B cell (primary cell): ENCODE measurements around the gene TRPC4AP. TPM values are rescaled to one million over a fixed set of nuclear protein-coding genes. Genes with fewer than 3 reads are reported as not detected.

Experiments
- ATAC-seq: fragments of 200-7000 bp; cut with Tn5 transposase; one replicate; pipeline ENCODE4 v1.10.0; 2021; ENCODE audit warnings: low read depth, mild to moderate bottlenecking, moderate number of reproducible peaks, moderate library complexity
- CTCF ChIA-PET: fragments of 350-600 bp; sonication (Branson Sonifier 250); formaldehyde crosslinking; loops from one replicate; lab custom pipeline; 2021; ENCODE audit warnings: antibody characterized with exemption, inconsistent platforms; lab: Charles Lee
- POLR2A ChIA-PET: fragments of 350-600 bp; sonication (Branson Sonifier 250); formaldehyde crosslinking; loops from one replicate; lab custom pipeline; 2021; ENCODE audit warnings: antibody characterized with exemption; lab: Charles Lee
- DNase-seq: peaks from one replicate; pipeline ENCODE4 v3.0.0; 2013
- H2AFZ ChIP-seq: 2 replicates; pipeline ENCODE4 v1.6.1; 2012; ENCODE audit warnings: mild to moderate bottlenecking, low read depth, low read length; ENCODE audit not compliant: insufficient read depth, poor library complexity, severe bottlenecking
- H3K27ac ChIP-seq, 2 donors: 1 replicate in 1 of 2; 2 replicates in 1 of 2; pipeline ENCODE4 v1.5.1; 2012 to 2013; ENCODE audit warnings: low read length in 2 of 2, mild to moderate bottlenecking in 2 of 2, moderate library complexity in 1 of 2
- H3K27me3 ChIP-seq, 4 experiments: fragments of 200-600 bp in 1 of 4; sonication (generic) in 1 of 4; replicated peaks in 1 of 4; 1 replicate in 2 of 4; 2 replicates in 2 of 4; pipeline versions ENCODE4 v1.6.1 to v1.7.0; 2013 to 2016; ENCODE audit warnings: low read length in 3 of 4, mild to moderate bottlenecking in 2 of 4, mixed read lengths in 1 of 4, moderate library complexity in 1 of 4; ENCODE audit not compliant: insufficient read depth in 4 of 4, control insufficient read depth in 3 of 4; ENCODE audit errors: control extremely low read depth in 1 of 4
- H3K36me3 ChIP-seq, 2 experiments: replicated peaks in 1 of 2; 1 replicate in 1 of 2; 2 replicates in 1 of 2; pipeline versions ENCODE4 v1.6.1 to v1.7.1; 2013; ENCODE audit warnings: low read length in 1 of 2; ENCODE audit not compliant: insufficient read depth in 2 of 2, control insufficient read depth in 1 of 2; ENCODE audit errors: control extremely low read depth in 1 of 2, extremely low read depth in 1 of 2
- H3K4me1 ChIP-seq, 2 donors: fragments of 200-600 bp in 1 of 2; sonication (generic) in 1 of 2; 1 replicate in 1 of 2; 2 replicates in 1 of 2; pipeline versions ENCODE4 v1.5.1 to v1.6.1; 2013 to 2017; ENCODE audit warnings: low read length in 2 of 2; ENCODE audit not compliant: control insufficient read depth in 2 of 2, insufficient read depth in 2 of 2
- H3K4me2 ChIP-seq: replicated peaks from 2 replicates; pipeline ENCODE3; 2012; ENCODE audit warnings: mild to moderate bottlenecking, low read depth, low read length; ENCODE audit not compliant: poor library complexity, severe bottlenecking
- H3K4me3 ChIP-seq, 5 experiments: fragments of 200-600 bp in 1 of 5; sonication (generic) in 1 of 5; 1 replicate in 3 of 5; 2 replicates in 2 of 5; pipeline versions ENCODE4 v1.5.1 to v1.7.0; 2011 to 2016; ENCODE audit warnings: low read length in 4 of 5, mild to moderate bottlenecking in 4 of 5, low read depth in 2 of 5, control low read depth in 1 of 5, moderate library complexity in 1 of 5; ENCODE audit not compliant: insufficient read depth in 1 of 5; ENCODE audit errors: control extremely low read depth in 1 of 5, extremely low read depth in 1 of 5
- H3K79me2 ChIP-seq: fragments of 200-600 bp; sonication (generic); one replicate; pipeline ENCODE4 v1.6.0; 2016; ENCODE audit warnings: low read length; ENCODE audit not compliant: control insufficient read depth, insufficient read depth
- H3K9ac ChIP-seq: fragments of 200-600 bp; sonication (generic); 2 replicates; pipeline ENCODE4 v1.6.1; 2017; ENCODE audit warnings: mild to moderate bottlenecking, low read length, moderate library complexity
- H3K9me3 ChIP-seq, 3 donors: one replicate each; pipeline versions ENCODE4 v1.6.1 to v1.7.1; 2013; ENCODE audit warnings: low read length in 2 of 3; ENCODE audit not compliant: control insufficient read depth in 2 of 3, insufficient read depth in 1 of 3; ENCODE audit errors: control extremely low read depth in 1 of 3
- H4K20me1 ChIP-seq: 2 replicates; pipeline ENCODE4 v1.6.0; 2012; ENCODE audit warnings: mild to moderate bottlenecking, low read length; ENCODE audit not compliant: insufficient read depth, control insufficient read depth, poor library complexity, severe bottlenecking
- H3K27ac Mint-ChIP-seq: one replicate; pipeline ENCODE4 v1.8.0; 2021; ENCODE audit warnings: mixed read lengths
- H3K27me3 Mint-ChIP-seq: one replicate; pipeline ENCODE4 v1.8.0; 2021; ENCODE audit warnings: mixed read lengths
- H3K4me1 Mint-ChIP-seq: one replicate; pipeline ENCODE4 v1.8.0; 2021; ENCODE audit warnings: mixed read lengths
- H3K4me3 Mint-ChIP-seq: one replicate; pipeline ENCODE4 v1.8.0; 2021; ENCODE audit warnings: mixed read lengths
- H3K9me3 Mint-ChIP-seq: one replicate; pipeline ENCODE4 v1.8.0; 2022; ENCODE audit warnings: mixed read lengths; ENCODE audit not compliant: insufficient read depth
- EZH2 ChIP-seq: IDR thresholded peaks from 2 replicates; pipeline ENCODE4 v1.6.1; 2012; ENCODE audit warnings: borderline replicate concordance, low read depth, mild to moderate bottlenecking, moderate library complexity, low read length; ENCODE audit not compliant: insufficient read depth, poor library complexity, severe bottlenecking
- WGBS: methylation state at CpG from one replicate; pipeline ENCODE4 v1.1.5; 2013; ENCODE audit warnings: missing lambda C conversion rate; ENCODE audit not compliant: insufficient coverage; 5-methylcytosine and 5-hydroxymethylcytosine counted together
- intact Hi-C: fragments of 100-400 bp; cut with micrococcal nuclease; formaldehyde crosslinking; loops from one replicate; pipeline ENCODE4 v1.10.0; 2022
- polyA plus RNA-seq: library from polyadenylated mRNA; depleted of rRNA; stranded (reverse); fragments of >200 nt; gene quantifications from 2 replicates; pipeline ENCODE4 v1.2.3, GENCODE V29; 2012
- total RNA-seq, 2 donors: library from RNA; stranded (reverse); fragments of 120-200 nt in 1 of 2; gene quantifications; 1 replicate in 1 of 2; 2 replicates in 1 of 2; pipeline versions ENCODE4 v1.2.3 to v1.2.4, GENCODE V29; 2013 to 2022
- TF ChIP-seq, protein P1 (sequence below): fragments of 200-600 bp; IDR thresholded peaks from one replicate; pipeline ENCODE4 v1.8.0; 2022; ENCODE audit warnings: antibody characterized with exemption, mild to moderate bottlenecking

TRPC4AP gene
- total and polyA plus RNA-seq, 2 donors (not counting 1 experiment from before 2014, with no cell fraction given) = 62.5 to 73.2 TPM

- 100% methylated on average over 3 of the region's 5 CpGs for WGBS
- no peak for DNase-seq
These were observed 40.4 kb upstream of the TRPC4AP start for GRCh38 chr20:35133031-35133430.

DNA sequence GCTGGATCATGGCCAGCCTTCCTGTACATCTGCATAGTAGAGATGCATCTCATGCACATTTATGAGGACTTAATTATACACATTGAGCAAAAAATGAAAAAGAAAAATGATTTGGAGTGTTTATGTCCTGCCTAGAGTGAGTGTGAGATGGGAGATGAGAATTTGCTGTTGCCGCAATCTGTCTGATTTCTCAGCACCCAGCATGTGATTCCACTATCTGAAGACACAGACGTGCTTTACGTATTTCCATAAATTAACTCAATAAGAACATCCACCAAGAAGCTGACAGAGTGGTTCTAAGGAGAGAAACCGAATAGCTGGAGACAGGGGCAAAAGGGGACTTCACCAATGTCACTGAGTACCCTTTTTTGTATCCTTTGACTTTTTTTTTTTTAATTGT lies 39.3 kb upstream of the TRPC4AP start:
- Mint-ChIP-seq H3K4me1 (no peaks in the 10 kb centered on the region), H3K4me3 (no peak overlapping the region), H3K27me3 (no peaks in the 10 kb centered on the region), H3K27ac (no peak overlapping the region), H3K9me3 (no peaks in the 10 kb centered on the region)
- no peak for ATAC-seq
- TF ChIP-seq, protein P1, sequence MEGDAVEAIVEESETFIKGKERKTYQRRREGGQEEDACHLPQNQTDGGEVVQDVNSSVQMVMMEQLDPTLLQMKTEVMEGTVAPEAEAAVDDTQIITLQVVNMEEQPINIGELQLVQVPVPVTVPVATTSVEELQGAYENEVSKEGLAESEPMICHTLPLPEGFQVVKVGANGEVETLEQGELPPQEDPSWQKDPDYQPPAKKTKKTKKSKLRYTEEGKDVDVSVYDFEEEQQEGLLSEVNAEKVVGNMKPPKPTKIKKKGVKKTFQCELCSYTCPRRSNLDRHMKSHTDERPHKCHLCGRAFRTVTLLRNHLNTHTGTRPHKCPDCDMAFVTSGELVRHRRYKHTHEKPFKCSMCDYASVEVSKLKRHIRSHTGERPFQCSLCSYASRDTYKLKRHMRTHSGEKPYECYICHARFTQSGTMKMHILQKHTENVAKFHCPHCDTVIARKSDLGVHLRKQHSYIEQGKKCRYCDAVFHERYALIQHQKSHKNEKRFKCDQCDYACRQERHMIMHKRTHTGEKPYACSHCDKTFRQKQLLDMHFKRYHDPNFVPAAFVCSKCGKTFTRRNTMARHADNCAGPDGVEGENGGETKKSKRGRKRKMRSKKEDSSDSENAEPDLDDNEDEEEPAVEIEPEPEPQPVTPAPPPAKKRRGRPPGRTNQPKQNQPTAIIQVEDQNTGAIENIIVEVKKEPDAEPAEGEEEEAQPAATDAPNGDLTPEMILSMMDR = no peak
- no peak for TF ChIP-seq EZH2
- no peak for DNase-seq
- no peaks in the 10 kb centered on the region for H3K4me1 ChIP-seq
- H3K27me3 ChIP-seq = no peaks in the 10 kb centered on the region
- H3K9ac ChIP-seq = no peak overlapping the region
- ChIA-PET CTCF (no interaction called here), POLR2A (no interaction called here)
- H3K4me3 ChIP-seq = no peak overlapping the region
- H3K36me3 ChIP-seq = peaks cover 4 to 78% of the 10 kb centered on the region in 2 experiments
- WGBS = no CpG with 5 or more reads among the region's 4 CpGs
- peaks cover 3% of the 10 kb centered on the region for H3K79me2 ChIP-seq
- intact Hi-C loops = no loop called here
- H2AFZ ChIP-seq = no peak overlapping the region
- H3K27ac ChIP-seq = no peak overlapping the region
- no peaks in the 10 kb centered on the region for H3K9me3 ChIP-seq
- H3K4me2 ChIP-seq = no peak overlapping the region
- peaks cover 17% of the 10 kb centered on the region for H4K20me1 ChIP-seq

More at GRCh38 chr20:35133031-35133430, 40.4 kb upstream of the TRPC4AP start:
- no peaks in the 10 kb centered on the region for H3K4me1 Mint-ChIP-seq
- no peak for TF ChIP-seq EZH2
- TF ChIP-seq, protein P1 = no peak
- intact Hi-C loops = no loop called here
- ChIA-PET POLR2A (no interaction called here), CTCF (no interaction called here)
- Histone ChIP-seq H2AFZ (no peak overlapping the region), H3K27ac (no peak overlapping the region), H3K27me3 (no peaks in the 10 kb centered on the region), H3K9me3 (no peaks in the 10 kb centered on the region), H3K36me3 (peaks cover 4 to 79% of the 10 kb centered on the region in 2 experiments), H3K9ac (no peak overlapping the region), H3K4me2 (no peak overlapping the region), H3K79me2 (peaks cover 7% of the 10 kb centered on the region), H4K20me1 (peaks cover 19% of the 10 kb centered on the region), H3K4me3 (no peak overlapping the region), H3K4me1 (no peaks in the 10 kb centered on the region)
- ATAC-seq = no peak
- H3K9me3 Mint-ChIP-seq = no peaks in the 10 kb centered on the region
- H3K27ac Mint-ChIP-seq = no peak overlapping the region
- H3K27me3 Mint-ChIP-seq = no peaks in the 10 kb centered on the region
- no peak overlapping the region for H3K4me3 Mint-ChIP-seq
